CD8-positive, alpha-beta memory T cell (primary cell): ENCODE results near the gene KCNJ13. TPM values are rescaled to one million over a fixed set of nuclear protein-coding genes. Genes with fewer than 3 reads are reported as not detected.

Experiments
- polyA plus RNA-seq: library from polyadenylated mRNA; unstranded; fragments of 300-500 nt; fragmentation: Illumina TruSeq; gene quantifications from one replicate; pipeline ENCODE4 v1.2.3, GENCODE V29; 2021
- total RNA-seq, 2 experiments: library from RNA; stranded (reverse); gene quantifications; one replicate each; pipeline ENCODE4 v1.2.3, GENCODE V29; 2021

KCNJ13 gene
- total and polyA plus RNA-seq, 3 experiments from 2014 or later = 0.20 TPM; not detected in 2

Other genes starting within 250 kb of the KCNJ13 start
- not detected for gene CHRNG, start 236.9 kb downstream of the KCNJ13 start, total RNA-seq
- gene CHRNG, start 236.9 kb downstream of the KCNJ13 start, polyA plus RNA-seq = not detected
- 1 to 10 TPM; 6.5 to 7.0 TPM for gene TIGD1, start 226.0 kb downstream of the KCNJ13 start, total RNA-seq
- gene TIGD1, start 226.0 kb downstream of the KCNJ13 start, polyA plus RNA-seq = 6.4 TPM
- gene EIF4E2, start 225.9 kb downstream of the KCNJ13 start, total RNA-seq = 10 to 100 TPM; 68.8 to 76.5 TPM
- 73.2 TPM for gene EIF4E2, start 225.9 kb downstream of the KCNJ13 start, polyA plus RNA-seq
- gene EFHD1, start 143.0 kb downstream of the KCNJ13 start, total RNA-seq = under 1 TPM; 0.22 to 0.33 TPM
- 1.6 TPM for gene EFHD1, start 143.0 kb downstream of the KCNJ13 start, polyA plus RNA-seq
- gene GIGYF2, start 79.2 kb downstream of the KCNJ13 start, total RNA-seq = 10 to 100 TPM; 54.7 to 55.8 TPM
- gene GIGYF2, start 79.2 kb downstream of the KCNJ13 start, polyA plus RNA-seq = 27.2 TPM
- gene SNORC, start 93.7 kb upstream of the KCNJ13 start, total RNA-seq = 1 to 10 TPM; 1.5 to 2.5 TPM
- gene SNORC, start 93.7 kb upstream of the KCNJ13 start, polyA plus RNA-seq = not detected
- under 1 TPM in 1 of 2 experiments, not detected in 1; 0.38 TPM for gene NGEF, start 236.7 kb upstream of the KCNJ13 start, total RNA-seq
- gene NGEF, start 236.7 kb upstream of the KCNJ13 start, polyA plus RNA-seq = not detected